Hepatocyte (in vitro differentiated cells): ENCODE results near the gene CPA5. TPM values are rescaled to one million over a fixed set of nuclear protein-coding genes. Genes with fewer than 3 reads are reported as not detected.
A peak's percentile ranks its signal among the peaks of the same experiment; 100 is the strongest.

ENCODE experiments used
- DNase-seq: peaks from one replicate; pipeline ENCODE4 v3.0.0-alpha.2; 2016; ENCODE audit warnings: low spot score
- H2AFZ ChIP-seq: fragments of 200-600 bp; sonication (generic); 2 replicates; pipeline ENCODE4 v1.6.0; 2016; ENCODE audit warnings: antibody characterized with exemption, mild to moderate bottlenecking
- H3K27ac ChIP-seq: fragments of 200-600 bp; sonication (generic); 2 replicates; pipeline ENCODE4 v1.5.1; 2016; ENCODE audit warnings: mild to moderate bottlenecking
- H3K27me3 ChIP-seq: fragments of 200-600 bp; sonication (generic); 2 replicates; pipeline ENCODE4 v1.6.1; 2016
- H3K36me3 ChIP-seq: fragments of 200-600 bp; sonication (generic); replicated peaks from 2 replicates; pipeline ENCODE4 v1.5.1; 2016; ENCODE audit warnings: low read depth; ENCODE audit not compliant: insufficient read depth
- H3K4me1 ChIP-seq: fragments of 200-600 bp; sonication (generic); 2 replicates; pipeline ENCODE4 v1.5.1; 2016; ENCODE audit warnings: mild to moderate bottlenecking, moderate library complexity; ENCODE audit not compliant: insufficient read depth
- H3K4me2 ChIP-seq: fragments of 200-600 bp; sonication (generic); 2 replicates; pipeline ENCODE4 v1.6.0; 2016
- H3K4me3 ChIP-seq: fragments of 200-600 bp; sonication (generic); 2 replicates; pipeline ENCODE4 v1.5.1; 2016; ENCODE audit warnings: mild to moderate bottlenecking
- H3K79me2 ChIP-seq: fragments of 200-600 bp; sonication (generic); 2 replicates; pipeline ENCODE4 v1.6.0; 2017; ENCODE audit warnings: mild to moderate bottlenecking
- H3K9me2 ChIP-seq: fragments of 200-600 bp; sonication (generic); replicated peaks from 2 replicates; pipeline ENCODE4 v1.6.0; 2017; ENCODE audit warnings: mild to moderate bottlenecking; ENCODE audit not compliant: insufficient read depth
- H3K9me3 ChIP-seq: fragments of 200-600 bp; sonication (generic); 2 replicates; pipeline ENCODE4 v1.5.1; 2016; ENCODE audit warnings: low read depth, mild to moderate bottlenecking
- H4K20me1 ChIP-seq: fragments of 200-600 bp; sonication (generic); 2 replicates; pipeline ENCODE4 v1.6.0; 2016; ENCODE audit warnings: mild to moderate bottlenecking; ENCODE audit not compliant: insufficient read depth, poor library complexity, severe bottlenecking
- EZH2 ChIP-seq: fragments of 200-600 bp; sonication (generic); IDR thresholded peaks from 2 replicates; pipeline ENCODE4 v1.6.1; 2016; ENCODE audit warnings: antibody characterized with exemption, mild to moderate bottlenecking, borderline replicate concordance
- EZH2phosphoT487 ChIP-seq: fragments of 200-600 bp; sonication (generic); IDR thresholded peaks from one replicate; pipeline ENCODE4 v1.6.1; 2018; ENCODE audit warnings: antibody characterized with exemption, mild to moderate bottlenecking, low read depth, moderate library complexity; ENCODE audit not compliant: unreplicated experiment, severe bottlenecking
- WGBS: methylation state at CpG from one replicate; pipeline ENCODE4 v1.1.6; 2016; ENCODE audit warnings: low lambda C conversion rate; ENCODE audit errors: missing lambda C conversion rate; 5-methylcytosine and 5-hydroxymethylcytosine counted together
- polyA plus RNA-seq: library from polyadenylated mRNA; unstranded; fragments of >200 nt; fragmentation: Nextera tagmentation; extraction: Ambion mirVana; gene quantifications from 2 replicates; pipeline ENCODE4 v1.2.1, GENCODE V29; 2016
- total RNA-seq: library from RNA; depleted of rRNA; stranded (reverse); fragments of >200 nt; gene quantifications from 2 replicates; pipeline ENCODE4 v1.2.3, GENCODE V29; 2014
- TF ChIP-seq, protein P1 (sequence below): fragments of 200-600 bp; sonication (generic); IDR thresholded peaks from 2 replicates; pipeline ENCODE4 v1.5.1; 2016; ENCODE audit warnings: antibody characterized with exemption, mild to moderate bottlenecking; ENCODE audit not compliant: poor library complexity

The CPA5 gene
- total and polyA plus RNA-seq, 2 experiments from 2014 or later: 0.30 TPM; not detected in 1

DNA sequence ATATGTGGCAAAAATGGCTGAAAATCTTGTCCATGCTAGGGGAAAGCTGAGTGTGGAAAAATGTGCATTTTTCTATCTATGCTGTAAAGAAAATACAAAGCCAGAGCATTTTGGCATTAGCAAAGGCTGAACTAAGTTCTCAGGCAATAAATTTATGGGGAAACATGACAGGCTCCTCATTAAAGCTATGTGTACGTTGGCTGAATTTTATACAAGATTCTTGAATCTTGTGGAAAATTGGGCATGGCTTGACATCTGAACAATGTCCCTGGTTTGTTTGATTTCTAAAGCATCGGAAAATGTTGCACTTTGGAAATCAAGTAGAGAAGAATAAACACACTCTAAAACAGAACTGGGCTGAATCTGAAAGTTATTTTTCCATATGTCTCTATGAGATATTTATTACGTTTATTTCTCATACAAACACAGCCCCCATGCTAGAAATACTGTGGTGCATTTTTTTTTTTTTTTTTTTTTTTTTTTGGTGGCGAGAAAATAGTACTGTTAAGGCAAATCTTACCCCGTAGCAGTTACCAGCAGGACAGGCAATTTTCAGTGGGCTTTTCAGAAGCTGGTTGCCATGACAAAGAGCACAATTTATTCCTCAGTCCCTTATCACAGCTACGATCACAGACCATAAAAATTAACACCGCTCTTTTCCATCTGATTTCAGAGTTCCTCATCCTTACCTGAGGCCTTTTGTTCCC is 52.6 kb downstream of the CPA5 start:
- peak overlapping the region; percentile 75 for H3K27ac ChIP-seq
- H3K4me2 ChIP-seq: no peak overlapping the region
- H3K4me3 ChIP-seq: no peak overlapping the region
- H3K27me3 ChIP-seq: no peaks in the 10 kb centered on the region
- no peaks in the 10 kb centered on the region for H4K20me1 ChIP-seq
- no peaks in the 10 kb centered on the region for H3K9me3 ChIP-seq
- no peak for DNase-seq
- 59% methylated on average over 7 of the region's 7 CpGs for WGBS
- no peaks in the 10 kb centered on the region for H3K36me3 ChIP-seq
- no peaks in the 10 kb centered on the region for H3K9me2 ChIP-seq
- no peaks in the 10 kb centered on the region for H3K79me2 ChIP-seq
- peaks cover 41% of the 10 kb centered on the region for H3K4me1 ChIP-seq
- peak; percentile 39 for TF ChIP-seq EZH2phosphoT487
- TF ChIP-seq, protein P1, sequence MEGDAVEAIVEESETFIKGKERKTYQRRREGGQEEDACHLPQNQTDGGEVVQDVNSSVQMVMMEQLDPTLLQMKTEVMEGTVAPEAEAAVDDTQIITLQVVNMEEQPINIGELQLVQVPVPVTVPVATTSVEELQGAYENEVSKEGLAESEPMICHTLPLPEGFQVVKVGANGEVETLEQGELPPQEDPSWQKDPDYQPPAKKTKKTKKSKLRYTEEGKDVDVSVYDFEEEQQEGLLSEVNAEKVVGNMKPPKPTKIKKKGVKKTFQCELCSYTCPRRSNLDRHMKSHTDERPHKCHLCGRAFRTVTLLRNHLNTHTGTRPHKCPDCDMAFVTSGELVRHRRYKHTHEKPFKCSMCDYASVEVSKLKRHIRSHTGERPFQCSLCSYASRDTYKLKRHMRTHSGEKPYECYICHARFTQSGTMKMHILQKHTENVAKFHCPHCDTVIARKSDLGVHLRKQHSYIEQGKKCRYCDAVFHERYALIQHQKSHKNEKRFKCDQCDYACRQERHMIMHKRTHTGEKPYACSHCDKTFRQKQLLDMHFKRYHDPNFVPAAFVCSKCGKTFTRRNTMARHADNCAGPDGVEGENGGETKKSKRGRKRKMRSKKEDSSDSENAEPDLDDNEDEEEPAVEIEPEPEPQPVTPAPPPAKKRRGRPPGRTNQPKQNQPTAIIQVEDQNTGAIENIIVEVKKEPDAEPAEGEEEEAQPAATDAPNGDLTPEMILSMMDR: no peak
- no peak overlapping the region for H2AFZ ChIP-seq

DNA sequence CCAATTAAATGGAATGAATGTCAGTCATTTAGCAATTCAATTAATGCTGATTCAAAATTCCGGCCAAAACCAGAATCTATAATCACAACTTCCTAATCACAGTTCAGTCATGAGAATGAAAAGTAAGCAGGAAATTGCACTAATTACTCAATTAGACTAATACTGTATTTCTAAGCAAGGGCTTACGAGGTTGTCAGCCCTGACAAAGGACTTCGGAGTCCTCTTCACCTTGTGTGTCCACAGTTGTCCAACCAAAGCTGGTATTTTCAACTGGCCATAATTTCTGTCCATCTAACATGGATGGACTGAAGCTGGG is 53.1 kb downstream of the CPA5 start:
- H3K27me3 ChIP-seq: no peaks in the 10 kb centered on the region

DNA sequence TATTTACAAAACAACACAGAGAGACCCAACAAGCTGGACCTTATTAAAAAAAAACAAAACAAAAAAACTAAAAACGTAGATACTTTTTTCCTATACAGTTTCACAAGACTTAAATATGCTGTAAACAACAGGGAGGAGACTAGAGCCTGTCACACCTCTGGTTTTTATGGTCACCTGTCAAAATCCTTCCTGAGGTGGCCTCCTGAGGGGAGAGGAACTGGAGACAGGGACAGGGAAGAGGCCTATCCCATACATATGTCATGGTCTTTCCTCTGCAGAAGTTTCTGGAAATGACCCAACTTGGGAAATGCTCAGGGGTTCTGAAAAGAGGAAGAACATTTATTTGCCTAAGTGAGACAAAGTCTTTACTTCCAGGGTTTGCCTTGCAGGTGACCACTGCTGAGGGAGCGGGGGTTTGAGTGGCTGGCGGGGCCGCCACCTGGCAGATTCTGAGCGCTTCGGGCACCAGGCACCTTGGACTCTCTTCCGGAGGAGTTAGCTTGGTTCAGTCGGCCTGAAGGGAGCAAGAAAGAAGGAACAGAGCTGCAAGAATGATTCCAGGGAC is 54.0 kb downstream of the CPA5 start:
- DNase-seq: no peak

More for the DNA sequence above, 53.1 kb downstream of the CPA5 start:
- DNase-seq: no peak
- H4K20me1 ChIP-seq: no peaks in the 10 kb centered on the region
- H3K79me2 ChIP-seq: no peaks in the 10 kb centered on the region
- 80% methylated on average over 3 of the region's 3 CpGs for WGBS
- no peak overlapping the region for H2AFZ ChIP-seq
- H3K4me1 ChIP-seq: peaks cover 36% of the 10 kb centered on the region
- H3K4me2 ChIP-seq: no peak overlapping the region
- H3K36me3 ChIP-seq: no peaks in the 10 kb centered on the region
- H3K9me2 ChIP-seq: no peaks in the 10 kb centered on the region
- no peaks in the 10 kb centered on the region for H3K9me3 ChIP-seq
- TF ChIP-seq EZH2 (no peak), EZH2phosphoT487 (no peak)
- TF ChIP-seq, protein P1: no peak
- H3K27ac ChIP-seq: peak overlapping the region; percentile 75
- no peak overlapping the region for H3K4me3 ChIP-seq

More for the DNA sequence above, 54.0 kb downstream of the CPA5 start:
- H2AFZ ChIP-seq: no peak overlapping the region
- no peaks in the 10 kb centered on the region for H3K36me3 ChIP-seq
- no peaks in the 10 kb centered on the region for H4K20me1 ChIP-seq
- TF ChIP-seq EZH2phosphoT487 (no peak), EZH2 (no peak)
- TF ChIP-seq, protein P1: no peak
- H3K9me3 ChIP-seq: no peaks in the 10 kb centered on the region
- H3K79me2 ChIP-seq: no peaks in the 10 kb centered on the region
- no peaks in the 10 kb centered on the region for H3K27me3 ChIP-seq
- H3K4me2 ChIP-seq: no peak overlapping the region
- peaks cover 27% of the 10 kb centered on the region for H3K4me1 ChIP-seq
- H3K27ac ChIP-seq: peak overlapping the region; percentile 85
- no peaks in the 10 kb centered on the region for H3K9me2 ChIP-seq
- 95% methylated on average over 8 of the region's 8 CpGs for WGBS
- H3K4me3 ChIP-seq: no peak overlapping the region
